Subcutaneous adipose tissue (tissue), 4 donors: ENCODE data around the gene BRF1. TPM values are rescaled to one million over a fixed set of nuclear protein-coding genes. Genes with fewer than 3 reads are reported as not detected.

Source experiments
- CTCF ChIP-seq: fragments of 450-650 bp; IDR thresholded peaks from one replicate; pipeline ENCODE4 v1.5.1; 2016; ENCODE audit warnings: low read depth, mild to moderate bottlenecking, control low read depth, antibody characterized with exemption, moderate library complexity
- total RNA-seq, 4 donors: library from RNA; depleted of rRNA; stranded (reverse); fragments of >200 nt; gene quantifications; one replicate each; pipeline ENCODE4 v1.1.0, GENCODE V29; 2016

Gene BRF1
- total RNA-seq, 4 donors from 2014 or later: 19.7 to 76.1 (median 22.5) TPM

- TF ChIP-seq CTCF: no peak
These were observed 95.1 kb downstream of the BRF1 start for GRCh38 chr14:105205673-105206208.

GRCh38 chr14:105204931-105205672, 95.7 kb downstream of the BRF1 start:
- no peak for TF ChIP-seq CTCF

GRCh38 chr14:105204206-105204930, 96.4 kb downstream of the BRF1 start:
- TF ChIP-seq CTCF: no peak

GRCh38 chr14:105203701-105204100, 97.1 kb downstream of the BRF1 start:
- TF ChIP-seq CTCF: no peak

- no peak for TF ChIP-seq CTCF
These were observed 97.7 kb downstream of the BRF1 start for GRCh38 chr14:105203057-105203531.

- no peak for TF ChIP-seq CTCF
These were observed 98.8 kb downstream of the BRF1 start for GRCh38 chr14:105201925-105202513.
